LoVo (cell line): ENCODE data around the gene GFRAL.
"Not testable (repeated sequence)": the region's sequence is repeated elsewhere in the genome, so short reads cannot be mapped to it uniquely, and the experiment has no call there.

Experiments
- DNase-seq: peaks from one replicate; pipeline ENCODE4 v3.0.0-alpha.2; 2016; ENCODE audit warnings: low spot score

The GFRAL gene, protein sequence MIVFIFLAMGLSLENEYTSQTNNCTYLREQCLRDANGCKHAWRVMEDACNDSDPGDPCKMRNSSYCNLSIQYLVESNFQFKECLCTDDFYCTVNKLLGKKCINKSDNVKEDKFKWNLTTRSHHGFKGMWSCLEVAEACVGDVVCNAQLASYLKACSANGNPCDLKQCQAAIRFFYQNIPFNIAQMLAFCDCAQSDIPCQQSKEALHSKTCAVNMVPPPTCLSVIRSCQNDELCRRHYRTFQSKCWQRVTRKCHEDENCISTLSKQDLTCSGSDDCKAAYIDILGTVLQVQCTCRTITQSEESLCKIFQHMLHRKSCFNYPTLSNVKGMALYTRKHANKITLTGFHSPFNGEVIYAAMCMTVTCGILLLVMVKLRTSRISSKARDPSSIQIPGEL

GRCh38 chr6:55327169-55327568 lies at the start of gene GFRAL:
GFRAL (plus strand) TSS chr6:55327469; CDS start chr6:55327555, 86 bp downstream.
- no peak for DNase-seq

DNA sequence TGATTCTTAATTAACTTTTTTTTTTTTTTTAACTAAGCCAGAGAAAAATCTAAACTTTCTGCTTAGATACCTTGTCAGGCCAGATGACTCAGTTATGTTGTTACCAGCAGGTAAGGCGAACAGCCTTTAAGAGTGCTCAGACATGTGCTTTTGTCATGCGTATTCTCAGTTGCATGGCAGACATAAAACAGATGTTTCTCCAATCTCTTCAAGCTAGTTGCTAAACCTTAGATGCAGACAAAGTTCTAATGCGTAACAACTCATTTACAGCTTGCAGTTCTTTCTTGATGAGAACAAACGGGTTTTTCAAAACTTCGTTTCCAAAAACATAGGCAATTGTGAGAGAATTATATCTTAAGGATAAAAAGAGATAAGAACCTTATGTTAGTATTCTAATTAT lies 49.6 kb upstream of the GFRAL start:
- DNase-seq = no peak

- peak; percentile 7 for DNase-seq
Measured at GRCh38 chr6:55281215-55281614, 46.1 kb upstream of the GFRAL start.

DNA sequence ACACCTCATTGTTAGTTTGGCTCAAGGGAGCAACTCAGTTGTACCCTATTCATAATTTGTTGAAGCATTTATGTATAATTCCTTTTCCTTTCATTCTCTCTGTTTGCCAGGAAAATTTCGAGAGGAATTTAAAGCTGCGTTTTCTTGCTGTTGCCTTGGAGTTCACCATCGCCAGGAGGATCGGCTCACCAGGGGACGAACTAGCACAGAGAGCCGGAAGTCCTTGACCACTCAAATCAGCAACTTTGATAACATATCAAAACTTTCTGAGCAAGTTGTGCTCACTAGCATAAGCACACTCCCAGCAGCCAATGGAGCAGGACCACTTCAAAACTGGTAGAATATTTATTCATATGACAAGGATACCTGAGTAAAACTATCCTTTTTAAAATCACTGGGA lies 45.2 kb upstream of the GFRAL start:
- no peak for DNase-seq

DNA sequence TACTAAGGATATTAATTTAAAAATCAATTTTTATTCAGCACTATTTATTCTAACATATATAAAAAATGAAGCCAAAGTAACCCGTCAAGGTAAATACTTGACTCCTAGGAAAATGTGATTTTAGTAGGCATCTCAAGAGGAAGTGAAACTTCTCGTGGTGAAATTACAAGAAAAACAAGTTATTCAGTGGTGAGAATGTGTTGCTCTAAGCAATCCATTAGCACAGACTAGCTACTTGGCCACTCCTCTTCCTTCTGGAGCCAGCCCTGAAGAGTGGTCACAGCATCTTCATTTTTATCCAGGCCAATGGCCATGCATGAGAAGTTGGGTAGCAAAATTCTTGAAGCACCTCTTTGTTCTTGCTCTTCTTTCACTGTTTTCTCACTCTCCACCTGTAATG lies 40.4 kb upstream of the GFRAL start:
- DNase-seq = no peak

DNA sequence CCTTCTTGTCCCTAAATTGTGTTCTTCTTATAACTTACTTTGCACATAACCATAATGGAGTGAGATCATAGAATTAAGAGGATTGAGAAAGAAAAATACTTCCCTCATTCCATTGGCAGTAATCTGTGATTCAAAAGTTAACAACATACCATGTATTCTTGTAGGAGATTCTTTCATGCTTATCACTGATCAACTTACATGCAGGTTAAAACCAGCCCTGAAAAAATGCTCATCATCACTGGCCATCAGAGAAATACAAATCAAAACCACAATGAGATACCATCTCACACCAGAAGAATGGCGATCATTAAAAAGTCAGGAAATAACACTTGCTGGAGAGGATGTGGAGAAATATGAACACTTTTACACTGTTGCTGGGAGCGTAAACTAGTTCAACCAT lies 36.5 kb upstream of the GFRAL start:
- DNase-seq = no peak

- DNase-seq = no peak
Measured at GRCh38 chr6:55293116-55293515, 34.2 kb upstream of the GFRAL start.

DNA sequence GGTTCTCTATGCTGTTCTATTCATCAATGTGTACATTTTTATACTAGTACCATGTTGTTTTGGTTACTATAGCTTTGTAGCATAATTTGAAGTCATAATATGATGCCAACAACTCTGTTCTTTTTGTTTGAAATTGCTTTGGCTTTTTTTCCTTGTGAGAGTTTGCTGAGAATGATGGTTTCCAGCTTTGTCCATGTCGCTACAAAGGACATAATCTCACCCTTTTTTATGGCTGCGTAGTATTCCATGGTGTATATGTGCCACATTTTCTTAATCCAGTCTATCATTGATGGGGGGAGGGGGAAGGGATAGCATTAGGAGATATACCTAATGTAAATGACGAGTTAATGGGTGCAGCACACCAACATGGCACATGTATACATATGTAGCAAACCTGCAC lies 30.1 kb upstream of the GFRAL start:
- DNase-seq = not testable (repeated sequence)

GRCh38 chr6:55299286-55299985 lies 27.8 kb upstream of the GFRAL start:
- DNase-seq = no peak

DNA sequence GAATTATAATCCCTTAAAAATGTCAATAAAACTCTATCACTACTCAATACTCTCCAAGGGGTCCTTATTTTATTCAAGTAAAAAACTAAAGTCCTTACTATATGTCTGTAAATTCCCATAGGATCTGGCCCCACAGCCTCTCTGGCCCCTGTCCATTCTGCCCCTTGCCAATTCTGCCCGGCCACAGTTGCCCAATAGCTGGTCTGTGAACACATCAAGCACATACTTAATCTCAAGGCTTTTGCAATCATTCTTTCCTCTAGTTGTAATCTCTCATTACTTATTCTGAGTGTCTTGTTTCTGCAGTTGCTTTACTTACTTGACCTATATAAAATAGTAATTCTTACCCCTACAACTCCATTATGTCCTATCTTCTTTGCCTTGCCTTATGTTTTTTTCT lies 22.5 kb upstream of the GFRAL start:
- no peak for DNase-seq

- no peak for DNase-seq
Measured at GRCh38 chr6:55319961-55320695, 7.1 kb upstream of the GFRAL start.

DNA sequence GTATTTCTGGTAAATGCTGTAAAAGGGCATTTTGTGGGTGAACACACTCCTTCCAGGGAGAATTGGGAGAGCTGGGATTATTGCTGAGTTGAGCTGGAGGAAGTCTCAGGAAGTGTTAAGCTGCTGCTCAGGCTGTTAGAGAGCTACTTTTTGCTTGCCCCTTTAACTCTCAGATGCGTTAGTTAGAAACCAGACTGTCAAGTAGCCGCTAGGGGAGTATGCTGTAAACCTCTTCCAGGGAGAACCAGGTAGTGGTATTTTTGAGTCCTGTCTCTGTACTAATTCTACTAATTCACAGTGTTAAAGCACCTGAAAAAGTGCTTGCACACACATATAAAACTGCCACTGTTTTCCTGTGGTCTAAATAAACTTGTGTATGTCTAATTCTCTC lies 6.6 kb upstream of the GFRAL start:
- DNase-seq = no peak

DNA sequence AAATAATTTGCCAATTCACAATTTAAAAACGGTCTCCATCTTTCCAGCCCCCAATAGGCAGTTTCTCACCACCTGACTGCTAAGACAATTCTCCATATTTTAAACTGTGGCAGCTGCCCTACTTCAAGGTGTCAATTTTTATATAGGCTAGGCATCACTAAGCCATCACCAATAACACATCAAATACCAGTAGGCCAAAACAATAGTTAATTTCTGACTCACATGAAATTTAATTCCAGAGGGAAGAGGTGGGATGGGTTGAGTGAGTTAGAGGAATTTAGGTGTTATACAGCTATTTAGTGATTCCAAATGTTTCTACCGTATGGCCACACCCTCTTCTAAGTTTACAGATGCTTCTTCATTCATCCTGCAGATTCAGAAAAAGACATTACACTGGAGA lies 49.9 kb downstream of the GFRAL start:
- no peak for DNase-seq

DNA sequence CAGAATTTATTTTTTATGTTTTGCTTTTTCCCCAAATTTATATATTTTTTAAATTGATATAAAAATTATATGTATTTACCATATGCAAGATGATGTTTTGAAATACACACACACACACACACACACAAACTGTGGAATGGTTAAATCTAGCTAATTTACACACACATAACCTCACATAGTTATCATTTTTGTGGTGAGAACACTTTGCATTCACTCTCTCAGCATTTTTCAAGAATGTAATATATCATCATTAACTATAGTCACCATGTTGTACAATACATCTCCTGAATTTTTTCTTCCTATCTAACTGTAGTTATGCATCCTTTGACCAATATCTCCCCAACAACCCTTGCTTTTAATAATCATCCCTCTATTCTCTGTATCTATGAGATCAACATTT lies 52.2 kb downstream of the GFRAL start:
- no peak for DNase-seq

- no peak for DNase-seq
Measured at GRCh38 chr6:55379895-55380294, 52.6 kb downstream of the GFRAL start.

DNA sequence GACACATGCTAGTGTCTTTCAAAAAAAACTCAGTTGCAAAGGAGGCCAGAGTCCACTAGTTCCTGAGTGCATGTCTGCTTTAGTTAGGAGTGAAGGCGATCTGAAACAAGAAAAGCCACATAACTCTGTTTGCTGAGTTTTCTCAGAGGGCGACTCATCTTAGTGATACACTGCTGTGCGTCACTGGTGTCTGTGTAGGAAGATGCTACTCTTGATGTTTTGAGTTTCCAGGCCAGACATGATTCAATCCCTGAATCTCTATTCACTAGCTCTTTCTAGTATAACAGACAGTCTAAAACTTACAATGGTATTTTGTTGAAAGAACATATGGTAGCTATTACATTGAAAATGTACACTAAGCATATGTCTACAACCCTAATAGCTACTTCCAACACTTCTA lies 60.9 kb downstream of the GFRAL start:
- DNase-seq = no peak

- no peak for DNase-seq
Measured at GRCh38 chr6:55395871-55396270, 68.6 kb downstream of the GFRAL start.

DNA sequence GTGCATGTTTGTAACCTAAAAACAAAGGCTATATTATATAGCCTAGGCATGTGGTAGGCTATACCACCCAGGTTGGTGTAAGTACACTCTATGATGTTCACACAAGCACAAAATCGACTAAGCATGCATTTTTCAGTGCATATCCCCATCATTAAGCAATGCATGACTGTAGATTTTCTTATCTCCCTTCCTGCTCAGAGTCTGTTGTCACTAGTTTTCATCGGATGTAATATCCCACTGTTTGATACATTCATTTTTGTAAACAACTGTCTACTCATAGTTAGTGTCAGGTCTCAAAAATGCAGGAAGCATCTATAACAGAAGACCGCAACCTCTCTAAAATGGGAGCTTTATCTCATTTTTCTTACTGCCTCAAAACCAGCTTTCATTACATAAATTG lies 70.7 kb downstream of the GFRAL start:
- DNase-seq = no peak

DNA sequence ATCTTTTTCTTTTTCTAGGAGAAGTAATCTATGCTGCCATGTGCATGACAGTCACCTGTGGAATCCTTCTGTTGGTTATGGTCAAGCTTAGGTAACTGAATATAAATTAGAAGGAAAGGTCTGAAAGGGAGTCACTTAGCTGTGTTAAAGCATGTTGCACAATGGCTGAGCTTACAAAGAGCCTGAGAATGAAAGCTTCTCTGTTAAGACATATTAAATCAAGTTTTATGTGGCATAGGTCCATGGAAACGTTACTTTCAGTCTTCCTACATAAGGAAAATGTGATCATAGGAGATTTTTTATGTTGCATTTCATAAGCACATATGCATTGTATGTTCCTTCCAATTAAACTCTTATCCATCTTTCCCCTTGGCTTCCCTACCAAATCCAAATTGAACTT lies 72.1 kb downstream of the GFRAL start:
- DNase-seq = no peak

DNA sequence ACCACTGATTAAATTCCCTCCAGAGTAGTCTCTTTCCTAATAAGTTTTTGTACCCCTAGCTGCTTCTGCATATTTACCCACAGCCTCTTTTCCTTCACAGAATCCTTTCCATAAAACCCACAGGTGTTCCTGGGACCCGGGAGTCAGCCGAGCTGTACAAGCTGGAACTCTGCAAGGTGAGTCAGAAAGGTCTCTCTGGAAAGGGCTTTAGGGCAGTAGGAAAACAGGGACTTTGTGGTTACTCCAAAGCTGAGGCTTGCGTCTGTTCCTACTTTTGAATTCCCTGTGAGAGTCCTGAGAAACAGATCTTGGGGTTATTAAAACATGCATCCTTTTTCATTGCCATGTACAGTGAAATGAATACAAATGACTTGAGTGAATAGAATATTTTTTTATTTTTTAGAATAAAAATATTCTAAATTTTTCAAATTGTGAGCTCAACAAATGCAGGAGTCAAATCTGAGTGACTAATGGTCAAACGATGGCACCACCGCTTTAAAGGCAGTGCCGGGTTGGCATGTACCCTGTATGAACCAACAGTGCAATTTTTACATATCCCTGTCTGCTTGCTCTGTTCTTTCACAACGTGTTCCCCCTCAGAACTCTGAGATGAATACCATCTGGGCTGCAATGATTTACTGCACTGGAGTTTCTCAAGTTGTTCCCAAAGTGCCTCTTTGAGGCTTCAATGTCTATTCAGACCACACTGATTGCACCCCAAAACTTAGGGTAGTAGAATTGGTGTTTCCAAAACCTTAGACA lies 78.4 kb downstream of the GFRAL start:
- no peak for DNase-seq

DNA sequence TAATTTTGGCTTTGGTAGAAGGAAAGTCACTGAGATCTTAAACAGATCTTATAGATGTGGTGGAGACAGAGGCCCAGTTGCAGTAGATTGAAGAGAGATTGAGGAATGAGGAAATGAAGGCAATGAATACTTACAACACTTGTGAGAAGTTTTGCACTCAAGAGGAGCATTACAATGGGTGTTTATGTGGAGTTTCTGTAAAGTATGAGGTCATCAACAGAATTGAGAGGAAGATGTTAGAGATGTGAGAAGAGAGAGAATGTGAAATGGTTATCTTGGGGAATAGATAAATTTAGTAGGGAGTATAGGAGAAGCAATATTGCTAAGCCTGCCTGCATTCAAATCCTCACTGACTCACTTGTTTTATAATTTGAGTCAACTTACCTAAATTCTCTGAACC lies 83.4 kb downstream of the GFRAL start:
- DNase-seq = no peak

GRCh38 chr6:55423933-55424332 lies 96.7 kb downstream of the GFRAL start:
- DNase-seq = no peak
